Neuron (in vitro differentiated cells): Measurements from ENCODE around the gene CYTH1.

Experiments used
- H2AFZ ChIP-seq: one replicate; pipeline ENCODE4 v1.6.1; 2013; ENCODE audit warnings: low read depth, mild to moderate bottlenecking, inconsistent platforms, low read length, moderate library complexity
- H3K27me3 ChIP-seq: one replicate; pipeline ENCODE4 v1.6.1; 2013; ENCODE audit warnings: low read length; ENCODE audit not compliant: insufficient read depth
- H3K36me3 ChIP-seq: one replicate; pipeline ENCODE4 v1.6.1; 2013; ENCODE audit warnings: low read length; ENCODE audit not compliant: insufficient read depth
- H3K4me1 ChIP-seq: one replicate; pipeline ENCODE4 v1.6.1; 2013; ENCODE audit warnings: low read length; ENCODE audit not compliant: insufficient read depth
- H3K4me3 ChIP-seq: 2 replicates; pipeline ENCODE4 v1.5.1; 2013; ENCODE audit warnings: mild to moderate bottlenecking, low read length, moderate library complexity
- H3K9me3 ChIP-seq: one replicate; pipeline ENCODE4 v1.6.1; 2013; ENCODE audit warnings: low read length

Gene CYTH1, protein sequence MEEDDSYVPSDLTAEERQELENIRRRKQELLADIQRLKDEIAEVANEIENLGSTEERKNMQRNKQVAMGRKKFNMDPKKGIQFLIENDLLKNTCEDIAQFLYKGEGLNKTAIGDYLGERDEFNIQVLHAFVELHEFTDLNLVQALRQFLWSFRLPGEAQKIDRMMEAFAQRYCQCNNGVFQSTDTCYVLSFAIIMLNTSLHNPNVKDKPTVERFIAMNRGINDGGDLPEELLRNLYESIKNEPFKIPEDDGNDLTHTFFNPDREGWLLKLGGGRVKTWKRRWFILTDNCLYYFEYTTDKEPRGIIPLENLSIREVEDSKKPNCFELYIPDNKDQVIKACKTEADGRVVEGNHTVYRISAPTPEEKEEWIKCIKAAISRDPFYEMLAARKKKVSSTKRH

DNA sequence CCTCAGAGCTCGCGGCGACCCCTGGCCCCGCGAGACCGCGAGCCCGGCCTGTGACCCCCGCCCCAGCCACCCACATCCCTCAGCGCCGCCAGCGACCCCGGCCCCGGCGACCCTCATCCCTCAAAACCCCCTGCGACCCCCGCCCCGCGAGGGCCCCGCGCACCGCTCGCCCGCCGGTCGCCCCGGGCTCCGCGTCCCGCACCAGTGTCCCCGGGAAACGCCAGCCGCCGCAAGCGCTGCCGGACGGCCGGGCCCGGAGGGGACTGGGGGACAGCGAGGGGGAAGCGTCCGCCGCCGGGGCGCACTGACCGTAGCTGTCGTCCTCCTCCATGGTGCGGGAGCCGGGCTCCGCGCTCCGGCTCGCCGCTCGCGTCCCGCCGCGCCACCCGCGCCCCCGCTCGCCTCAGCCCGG, at the start of gene CYTH1:
TSS of gene CYTH1 (minus strand) at position 381 of the 412 bp plus-strand sequence. CDS start at position 331, 50 bp downstream.
- Histone ChIP-seq H2AFZ (peak within 1 kb of the TSS; percentile 97), H3K27me3 (no peaks in the 10 kb centered on the region), H3K9me3 (no peaks in the 10 kb centered on the region), H3K4me1 (peaks cover 15% of the 10 kb centered on the region), H3K4me3 (peak within 1 kb of the TSS; percentile 82), H3K36me3 (no peaks in the 10 kb centered on the region)

DNA sequence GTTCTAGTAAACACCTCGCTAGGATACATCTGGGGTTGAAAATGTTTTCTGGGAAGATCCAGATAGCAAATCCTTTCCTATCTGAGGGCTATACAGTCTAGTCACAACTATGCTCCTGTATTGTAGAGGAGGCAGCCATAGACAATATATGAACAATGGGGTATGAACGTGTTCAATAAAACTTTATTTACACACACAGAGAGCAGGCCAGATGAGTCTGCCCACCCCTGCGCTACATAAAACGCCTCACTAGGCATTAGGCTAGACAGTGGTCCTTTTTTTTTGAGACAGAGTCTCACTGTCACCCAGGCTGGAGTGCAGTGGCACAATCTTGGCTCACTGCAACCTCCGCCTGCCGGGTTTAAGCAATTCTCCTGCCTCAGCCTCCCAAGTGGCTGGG, 47.4 kb upstream of the CYTH1 start:
- Histone ChIP-seq H3K4me1 (peaks cover 4% of the 10 kb centered on the region), H3K9me3 (no peaks in the 10 kb centered on the region), H3K27me3 (no peaks in the 10 kb centered on the region), H3K36me3 (peaks cover 67% of the 10 kb centered on the region), H2AFZ (no peak overlapping the region), H3K4me3 (no peak overlapping the region)

DNA sequence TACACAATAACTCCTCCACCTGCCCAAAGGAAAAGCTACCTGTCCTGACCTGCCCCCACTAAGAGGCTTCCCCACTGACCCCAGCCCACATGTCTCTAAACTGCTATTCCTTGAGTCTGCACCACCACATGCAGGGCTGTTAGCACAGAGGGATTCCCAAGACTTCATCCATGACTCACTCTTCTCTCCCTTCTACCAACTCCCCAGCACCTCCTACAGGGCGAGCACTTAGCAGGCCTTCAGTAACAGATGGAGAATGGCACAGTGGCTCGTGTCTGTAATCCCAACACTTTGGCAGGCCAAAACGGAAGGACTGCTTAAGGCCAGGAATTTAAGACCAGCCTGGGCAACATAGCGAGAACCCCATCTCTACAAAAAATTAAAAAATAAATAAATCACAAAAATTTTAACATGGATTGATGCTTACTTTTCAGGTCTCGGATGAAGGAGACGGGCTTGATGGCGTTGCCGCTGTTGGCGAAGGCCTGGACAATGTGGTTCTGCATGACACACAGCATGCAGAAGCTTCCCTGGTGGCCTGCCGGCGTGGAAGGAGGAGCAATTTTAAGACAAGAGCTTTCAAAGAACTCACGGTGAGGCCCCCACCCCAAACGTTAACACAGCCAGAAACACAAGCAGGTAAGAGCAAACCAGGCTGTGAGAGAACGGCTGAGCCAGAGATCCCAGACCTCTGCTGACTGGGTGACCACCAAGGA, 46.6 kb upstream of the CYTH1 start:
- H3K9me3 ChIP-seq: no peaks in the 10 kb centered on the region
- H3K4me3 ChIP-seq: no peak overlapping the region
- no peaks in the 10 kb centered on the region for H3K27me3 ChIP-seq
- H3K36me3 ChIP-seq: peaks cover 61% of the 10 kb centered on the region
- peaks cover 9% of the 10 kb centered on the region for H3K4me1 ChIP-seq
- H2AFZ ChIP-seq: no peak overlapping the region

DNA sequence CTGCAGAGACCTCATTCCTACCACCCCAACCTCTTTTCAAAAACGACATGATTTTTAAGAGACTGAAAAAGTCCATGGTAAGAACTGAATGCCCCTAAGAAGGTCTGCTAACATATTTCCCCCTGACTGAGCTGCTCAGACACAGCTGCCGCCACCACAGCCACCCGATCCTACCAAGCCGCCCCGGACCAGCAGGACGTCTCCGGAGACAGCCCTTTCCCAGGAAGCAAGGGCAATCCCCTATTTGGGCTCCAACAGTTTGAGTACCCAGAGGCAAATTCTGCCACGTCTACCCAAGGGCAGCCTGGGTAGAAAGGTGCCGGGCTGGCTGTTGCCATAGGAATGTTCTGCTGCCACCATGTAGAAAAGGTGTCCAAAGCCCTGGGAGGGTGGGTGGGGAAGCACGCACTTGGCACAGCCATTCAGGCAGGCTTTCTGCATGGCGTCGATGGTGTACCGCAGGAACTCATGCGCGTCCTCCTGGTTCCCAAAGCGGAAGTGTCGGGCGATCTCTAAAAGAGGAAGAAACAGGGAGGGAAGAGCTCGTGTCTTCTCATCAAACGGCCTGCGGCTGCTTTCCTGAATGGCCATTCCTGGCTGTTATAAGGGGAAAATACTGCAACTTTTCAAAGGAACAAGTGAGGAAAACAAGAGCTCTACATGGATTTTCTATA, 44.9 kb upstream of the CYTH1 start:
- Histone ChIP-seq H3K9me3 (no peaks in the 10 kb centered on the region), H3K27me3 (no peaks in the 10 kb centered on the region), H3K36me3 (peaks cover 57% of the 10 kb centered on the region), H2AFZ (no peak overlapping the region), H3K4me1 (peaks cover 9% of the 10 kb centered on the region), H3K4me3 (no peak overlapping the region)

DNA sequence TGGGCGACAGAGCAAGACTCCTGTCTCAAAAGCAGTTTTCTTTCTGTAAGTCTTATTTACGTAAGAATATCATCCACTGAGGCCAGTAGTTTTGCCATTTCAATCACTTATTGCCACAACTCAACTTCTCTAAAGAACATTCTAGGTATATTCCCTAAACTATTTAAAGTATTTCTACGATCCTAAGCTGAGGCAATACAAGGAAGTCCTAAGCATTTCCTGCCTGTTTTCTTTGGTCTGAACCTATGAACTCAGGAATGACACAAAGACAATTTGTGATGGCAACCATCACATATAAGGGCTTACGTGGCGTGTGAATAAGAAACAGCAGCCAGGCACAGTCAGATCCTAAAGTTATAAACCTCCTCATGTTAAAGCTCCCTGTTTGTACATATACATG, 44.3 kb upstream of the CYTH1 start:
- no peak overlapping the region for H2AFZ ChIP-seq
- no peaks in the 10 kb centered on the region for H3K27me3 ChIP-seq
- H3K9me3 ChIP-seq: no peaks in the 10 kb centered on the region
- H3K4me1 ChIP-seq: peaks cover 9% of the 10 kb centered on the region
- H3K36me3 ChIP-seq: peaks cover 56% of the 10 kb centered on the region
- H3K4me3 ChIP-seq: no peak overlapping the region

DNA sequence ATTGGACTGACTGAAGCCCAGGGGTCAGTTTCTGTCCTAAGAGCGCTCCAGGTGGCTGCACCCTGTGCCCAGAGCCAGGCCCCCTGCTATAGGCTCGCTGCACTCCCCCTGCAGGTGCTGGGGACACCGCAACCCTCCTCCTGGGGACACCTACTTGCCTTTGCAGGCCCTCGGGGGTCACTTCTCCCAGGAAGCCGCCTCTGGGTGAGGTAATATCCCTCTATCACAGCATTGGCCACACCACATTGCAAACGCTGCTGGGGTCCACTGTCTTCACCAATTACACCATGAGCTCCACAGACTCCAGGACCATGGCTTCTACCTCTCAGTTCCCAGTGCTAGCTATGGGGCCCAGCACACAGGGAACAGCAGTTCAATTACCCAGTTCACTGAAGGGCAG, 43.6 kb upstream of the CYTH1 start:
- H3K36me3 ChIP-seq: peaks cover 57% of the 10 kb centered on the region
- H3K4me3 ChIP-seq: no peak overlapping the region
- H3K4me1 ChIP-seq: peaks cover 9% of the 10 kb centered on the region
- no peak overlapping the region for H2AFZ ChIP-seq
- no peaks in the 10 kb centered on the region for H3K9me3 ChIP-seq
- no peaks in the 10 kb centered on the region for H3K27me3 ChIP-seq

DNA sequence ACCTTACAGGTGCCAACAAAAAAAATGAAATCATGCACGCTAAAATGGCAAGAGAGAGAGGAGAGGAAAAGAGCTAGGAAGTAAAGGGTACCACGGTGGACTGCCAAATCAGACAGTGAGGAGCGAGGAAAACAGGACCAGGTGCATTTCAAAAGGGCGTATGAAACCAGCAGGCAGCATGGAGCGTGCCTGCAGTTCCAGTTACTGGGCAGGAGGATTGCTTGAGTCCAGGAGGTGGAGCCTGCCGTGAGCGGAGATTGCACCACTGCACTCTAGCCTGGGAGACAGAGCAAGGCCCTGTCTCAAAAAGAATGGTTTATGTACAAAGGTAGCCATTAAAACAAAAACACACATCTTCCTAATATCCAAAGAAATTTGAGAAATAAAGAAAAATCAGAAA, 42.2 kb upstream of the CYTH1 start:
- Histone ChIP-seq H3K9me3 (no peaks in the 10 kb centered on the region), H3K4me3 (no peak overlapping the region), H3K36me3 (peaks cover 59% of the 10 kb centered on the region)

DNA sequence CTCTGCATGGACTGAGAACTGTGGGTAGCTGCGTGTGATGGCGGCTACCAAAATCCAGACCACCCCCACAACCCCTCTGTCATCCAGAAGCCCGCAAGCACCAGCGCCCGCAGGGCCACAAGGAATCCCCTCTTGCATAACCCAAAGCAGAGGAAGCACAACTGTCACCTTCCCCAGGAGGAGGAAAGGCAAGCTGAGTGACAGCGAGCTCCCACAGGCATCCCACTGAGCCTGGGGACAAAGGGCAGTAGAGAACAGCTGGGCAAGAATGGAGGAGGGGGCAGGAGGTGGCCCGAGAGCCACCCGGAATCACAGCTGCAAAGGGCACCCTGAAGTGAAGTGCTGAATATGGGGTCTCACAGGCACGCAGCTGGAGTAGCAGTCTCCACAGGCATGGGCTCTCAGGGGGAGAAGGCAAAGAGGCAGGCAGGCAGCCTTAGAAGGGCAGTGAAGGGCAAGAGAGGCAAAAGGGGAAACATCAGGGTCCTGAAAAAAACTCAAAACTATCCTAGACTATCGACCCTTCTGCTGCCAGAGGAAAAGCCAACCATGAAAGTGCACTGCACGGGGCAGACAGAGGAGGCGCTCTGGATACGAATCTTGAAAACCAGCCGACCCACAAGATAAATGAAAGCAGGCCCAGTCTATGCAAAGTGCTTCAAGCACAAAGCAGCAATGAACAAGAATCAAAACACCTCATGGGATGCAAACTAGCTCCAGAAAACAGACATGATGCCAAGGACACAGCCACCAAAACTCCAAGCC, 41.4 kb upstream of the CYTH1 start:
- H3K9me3 ChIP-seq: no peaks in the 10 kb centered on the region
- peaks cover 9% of the 10 kb centered on the region for H3K4me1 ChIP-seq
- no peak overlapping the region for H2AFZ ChIP-seq
- peaks cover 61% of the 10 kb centered on the region for H3K36me3 ChIP-seq
- H3K4me3 ChIP-seq: no peak overlapping the region
- H3K27me3 ChIP-seq: no peaks in the 10 kb centered on the region

More for the DNA sequence above, 42.2 kb upstream of the CYTH1 start:
- Histone ChIP-seq H3K4me1 (peaks cover 9% of the 10 kb centered on the region), H2AFZ (no peak overlapping the region), H3K27me3 (no peaks in the 10 kb centered on the region)

DNA sequence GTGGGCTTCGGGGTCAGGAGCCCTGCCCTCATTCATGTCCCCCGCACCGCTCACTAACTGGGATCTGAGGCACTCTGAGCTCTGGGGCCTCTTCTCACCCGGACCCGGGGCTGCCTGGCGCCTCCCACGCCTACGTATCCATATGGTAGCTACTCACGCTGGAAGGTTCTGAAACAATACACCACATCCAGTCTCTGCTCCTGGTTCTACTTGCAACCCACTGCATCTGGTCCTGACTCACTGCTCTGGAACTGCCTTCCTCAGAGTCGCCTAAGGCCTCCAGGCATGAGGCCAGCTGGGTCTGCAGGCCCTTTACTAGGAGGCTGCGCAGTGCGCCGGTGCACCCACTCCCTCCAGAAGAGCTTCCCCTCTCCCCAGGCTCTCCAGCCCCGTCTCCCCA, 40.5 kb upstream of the CYTH1 start:
- Histone ChIP-seq H3K9me3 (no peaks in the 10 kb centered on the region), H3K4me3 (no peak overlapping the region), H3K27me3 (no peaks in the 10 kb centered on the region), H3K36me3 (peaks cover 66% of the 10 kb centered on the region), H2AFZ (no peak overlapping the region), H3K4me1 (peaks cover 9% of the 10 kb centered on the region)

DNA sequence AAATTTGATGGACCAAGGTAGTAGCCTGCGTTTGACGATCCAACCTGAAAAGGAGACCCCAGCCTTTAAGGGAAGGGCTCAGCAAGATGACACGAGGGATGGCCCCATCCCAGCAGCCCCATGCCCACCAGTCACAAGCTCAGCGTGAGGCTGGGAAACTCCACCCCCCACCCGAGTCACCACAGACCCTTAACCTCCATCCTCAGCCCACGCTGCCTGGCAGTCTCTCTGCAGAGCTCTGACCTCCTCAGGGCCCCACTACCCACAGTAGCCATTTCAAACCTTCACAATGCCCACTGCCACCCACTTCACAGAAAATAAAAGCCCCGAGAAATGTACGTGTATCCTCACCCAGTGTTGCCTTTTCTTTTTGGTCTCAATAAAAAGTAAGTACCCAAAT, 39.9 kb upstream of the CYTH1 start:
- peaks cover 9% of the 10 kb centered on the region for H3K4me1 ChIP-seq
- no peak overlapping the region for H2AFZ ChIP-seq
- H3K27me3 ChIP-seq: no peaks in the 10 kb centered on the region
- H3K4me3 ChIP-seq: no peak overlapping the region
- H3K9me3 ChIP-seq: no peaks in the 10 kb centered on the region
- peaks cover 70% of the 10 kb centered on the region for H3K36me3 ChIP-seq

DNA sequence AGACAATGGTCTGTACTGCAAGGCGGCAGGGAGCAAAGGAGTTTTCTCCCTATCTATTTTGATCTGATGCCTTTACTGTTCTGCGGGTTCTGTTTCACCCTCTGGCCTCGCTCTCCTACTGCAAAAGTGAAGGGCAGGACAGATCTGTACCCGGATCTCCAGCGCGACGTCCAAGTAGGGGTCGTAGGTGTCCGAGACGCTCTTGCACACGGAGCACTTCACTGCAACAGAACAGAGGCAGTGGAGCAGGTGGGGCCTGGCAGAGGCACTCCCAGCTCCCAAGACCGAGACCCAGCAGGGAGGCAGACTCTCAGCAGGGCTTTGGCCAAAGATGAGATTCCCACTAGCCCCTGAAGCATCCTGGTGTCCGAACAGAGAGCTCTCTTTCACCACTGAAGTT, 38.8 kb upstream of the CYTH1 start:
- H3K36me3 ChIP-seq: peaks cover 64% of the 10 kb centered on the region
- H3K9me3 ChIP-seq: no peaks in the 10 kb centered on the region
- H2AFZ ChIP-seq: no peak overlapping the region
- H3K4me3 ChIP-seq: no peak overlapping the region
- H3K27me3 ChIP-seq: no peaks in the 10 kb centered on the region
- peaks cover 9% of the 10 kb centered on the region for H3K4me1 ChIP-seq

DNA sequence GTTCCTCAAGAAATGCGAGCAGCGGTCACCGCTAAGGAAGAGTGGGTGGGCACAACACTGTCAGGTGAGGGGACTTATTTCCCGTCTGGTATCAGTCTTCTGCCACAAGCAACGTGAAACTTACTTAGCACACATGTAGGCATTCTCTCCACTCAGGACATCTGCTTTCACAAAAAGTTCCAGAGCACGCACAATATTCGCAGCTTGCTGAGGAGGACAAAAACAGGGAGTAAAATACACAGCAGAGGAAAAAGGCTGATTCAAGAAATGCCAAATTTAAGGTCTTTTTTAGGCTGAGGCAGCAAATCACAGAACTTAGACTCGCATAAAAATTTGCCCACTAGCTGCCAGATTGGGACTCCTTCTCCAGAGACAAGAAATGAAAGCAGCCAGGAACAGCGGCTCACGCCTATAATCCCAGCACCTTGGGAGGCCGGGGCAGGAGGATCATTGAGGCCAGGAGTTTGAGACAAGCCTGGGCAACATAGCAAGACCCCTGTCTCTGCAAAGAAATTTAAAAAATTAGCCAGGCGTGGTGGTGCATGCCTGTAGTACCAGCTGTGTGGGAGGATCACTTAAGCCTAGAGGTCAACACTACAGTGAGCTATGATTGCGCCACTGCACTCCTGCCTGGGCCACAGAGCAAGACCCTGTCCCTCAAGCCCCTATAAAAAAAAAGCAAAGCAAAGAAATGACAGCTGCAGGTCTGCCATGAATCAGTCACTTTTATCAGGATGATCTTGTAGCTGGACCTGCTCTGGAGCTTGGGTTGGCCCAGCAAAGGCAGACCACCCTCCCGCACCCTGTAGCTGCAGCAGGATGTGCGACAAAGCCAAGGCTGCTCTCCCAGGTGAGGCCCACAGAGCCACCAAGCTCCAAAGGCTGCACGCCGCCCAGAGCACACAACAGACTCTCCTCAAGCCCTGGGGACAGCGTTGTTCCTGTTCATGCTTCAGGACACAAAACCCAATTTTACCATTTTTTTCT, 38.0 kb upstream of the CYTH1 start:
- no peaks in the 10 kb centered on the region for H3K27me3 ChIP-seq
- no peak overlapping the region for H2AFZ ChIP-seq
- H3K9me3 ChIP-seq: no peaks in the 10 kb centered on the region
- peaks cover 9% of the 10 kb centered on the region for H3K4me1 ChIP-seq
- no peak overlapping the region for H3K4me3 ChIP-seq
- H3K36me3 ChIP-seq: peaks cover 68% of the 10 kb centered on the region
